H1 (cell line): ENCODE data around the gene OTUD1.

Experiments
- HDAC2 ChIP-seq, 2 experiments: fragments of 300-600 bp in 1 of 2; sonication (generic) in 1 of 2; IDR thresholded peaks; 2 replicates each; pipeline ENCODE4 v1.6.1; 2011 to 2012; ENCODE audit warnings: low read depth in 2 of 2, low read length in 2 of 2, mild to moderate bottlenecking in 2 of 2, moderate library complexity in 2 of 2, borderline replicate concordance in 1 of 2, inconsistent platforms in 1 of 2
- KDM1A ChIP-seq: fragments of 200-600, 300-600 bp; sonication (generic); IDR thresholded peaks from 2 replicates; pipeline ENCODE4 v1.7.1; 2016; ENCODE audit warnings: mild to moderate bottlenecking, low read length, borderline replicate concordance
- NRF1 ChIP-seq: IDR thresholded peaks from 2 replicates; pipeline ENCODE4 v1.6.1; 2011; ENCODE audit warnings: mild to moderate bottlenecking, low read depth, low read length, improper control_type of control experiment
- RFX5 ChIP-seq: IDR thresholded peaks from 2 replicates; pipeline ENCODE4 v1.6.1; 2011; ENCODE audit warnings: low read depth, low read length, improper control_type of control experiment, borderline replicate concordance
- YY1 ChIP-seq: IDR thresholded peaks from 2 replicates; pipeline ENCODE4 v1.6.1; 2011; ENCODE audit warnings: low read depth, mild to moderate bottlenecking, low read length
- TF ChIP-seq, protein P1 (sequence below), 3 experiments: IDR thresholded peaks; 1 replicate in 2 of 3; 2 replicates in 1 of 3; pipeline versions ENCODE4 v1.5.1 to v1.6.1; 2011; ENCODE audit warnings: low read length in 3 of 3, mild to moderate bottlenecking in 3 of 3, inconsistent platforms in 2 of 3, low read depth in 1 of 3, moderate library complexity in 1 of 3; ENCODE audit not compliant: insufficient read depth in 1 of 3; ENCODE audit errors: control extremely low read depth in 1 of 3

DNA sequence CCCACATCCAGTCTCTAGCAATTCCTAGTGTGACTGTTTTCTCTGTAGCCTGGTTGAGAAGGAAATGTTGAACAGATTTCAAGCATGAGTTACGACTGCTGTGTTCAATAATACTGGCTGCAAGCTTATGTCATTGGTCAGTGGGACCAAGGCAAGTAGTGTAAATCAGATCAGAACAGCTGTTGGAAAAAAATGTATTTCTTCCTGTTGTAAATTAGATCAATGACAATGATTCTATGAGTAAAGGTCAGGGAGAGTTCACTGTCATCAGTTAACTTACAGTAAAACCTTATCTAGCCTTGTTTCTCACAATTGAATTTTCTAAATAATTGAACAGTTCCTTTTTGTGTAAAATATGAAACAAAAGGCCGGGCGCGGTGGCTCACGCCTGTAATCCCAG, 6.7 kb downstream of the OTUD1 start:
- TF ChIP-seq NRF1, result no peak
- TF ChIP-seq YY1, result no peak
- TF ChIP-seq, protein P1, sequence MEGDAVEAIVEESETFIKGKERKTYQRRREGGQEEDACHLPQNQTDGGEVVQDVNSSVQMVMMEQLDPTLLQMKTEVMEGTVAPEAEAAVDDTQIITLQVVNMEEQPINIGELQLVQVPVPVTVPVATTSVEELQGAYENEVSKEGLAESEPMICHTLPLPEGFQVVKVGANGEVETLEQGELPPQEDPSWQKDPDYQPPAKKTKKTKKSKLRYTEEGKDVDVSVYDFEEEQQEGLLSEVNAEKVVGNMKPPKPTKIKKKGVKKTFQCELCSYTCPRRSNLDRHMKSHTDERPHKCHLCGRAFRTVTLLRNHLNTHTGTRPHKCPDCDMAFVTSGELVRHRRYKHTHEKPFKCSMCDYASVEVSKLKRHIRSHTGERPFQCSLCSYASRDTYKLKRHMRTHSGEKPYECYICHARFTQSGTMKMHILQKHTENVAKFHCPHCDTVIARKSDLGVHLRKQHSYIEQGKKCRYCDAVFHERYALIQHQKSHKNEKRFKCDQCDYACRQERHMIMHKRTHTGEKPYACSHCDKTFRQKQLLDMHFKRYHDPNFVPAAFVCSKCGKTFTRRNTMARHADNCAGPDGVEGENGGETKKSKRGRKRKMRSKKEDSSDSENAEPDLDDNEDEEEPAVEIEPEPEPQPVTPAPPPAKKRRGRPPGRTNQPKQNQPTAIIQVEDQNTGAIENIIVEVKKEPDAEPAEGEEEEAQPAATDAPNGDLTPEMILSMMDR (IDR thresholded peaks at IDR 0.05; ENCODE audit: control extremely low read depth in 1 of 3, insufficient read depth in 1 of 3, low read depth in 1 of 3, low read length in 3 of 3), result no peak
- no peak for TF ChIP-seq KDM1A
- no peak for TF ChIP-seq RFX5
- no peak for TF ChIP-seq HDAC2 (IDR thresholded peaks at IDR 0.05; ENCODE audit: borderline replicate concordance in 1 of 2, low read depth in 2 of 2, low read length in 2 of 2)
